Endothelial cell of umbilical vein (primary cell): ENCODE results near the gene PWWP2A. TPM values are rescaled to one million over a fixed set of nuclear protein-coding genes. Genes with fewer than 3 reads are reported as not detected.
"Not testable (repeated sequence)": the region's sequence is repeated elsewhere in the genome, so short reads cannot be mapped to it uniquely, and the experiment has no call there.

Experiments used
- BruUV-seq: library from RNA; stranded (reverse); fragments of 400-500 nt; replicated peaks from 2 replicates; lab custom pipeline; 2021; lab: Mats Ljungman, UMichigan
- CTCF ChIA-PET: fragments of 300-600, 350-600 bp; sonication (Branson Sonifier 250); formaldehyde crosslinking; loops from one replicate; lab custom pipeline; 2021; ENCODE audit warnings: antibody characterized with exemption, inconsistent platforms; lab: Charles Lee
- POLR2A ChIA-PET: fragments of 300-600, 350-600 bp; sonication (Branson Sonifier 250); formaldehyde crosslinking; loops from one replicate; lab custom pipeline; 2021; ENCODE audit warnings: antibody characterized with exemption, inconsistent platforms; lab: Charles Lee
- DNase-seq: peaks from one replicate; pipeline ENCODE4 v3.0.0-alpha.2; 2011; ENCODE audit warnings: low read depth, low spot score
- FAIRE-seq: peaks from 2 replicates; lab custom pipeline; 2011; peaks lifted over from hg19 to GRCh38; lab: Jason Lieb, UNC
- H2AFZ ChIP-seq: 2 replicates; pipeline ENCODE4 v1.6.0; 2012; ENCODE audit warnings: low read depth, low read length, control low read depth, inconsistent platforms
- H3K27ac ChIP-seq: 2 replicates; pipeline ENCODE4 v1.5.1; 2011; ENCODE audit warnings: low read depth, mild to moderate bottlenecking, control low read depth, low read length, moderate library complexity; ENCODE audit not compliant: insufficient read depth
- H3K27me3 ChIP-seq, 2 experiments: 2 replicates each; pipeline versions ENCODE4 v1.6.0 to v1.6.1; 2011; ENCODE audit warnings: low read length in 2 of 2, mixed read lengths in 1 of 2; ENCODE audit not compliant: control insufficient read depth in 2 of 2, insufficient read depth in 2 of 2
- H3K36me3 ChIP-seq, 2 experiments: 2 replicates in 1 of 2; 3 replicates in 1 of 2; pipeline ENCODE4 v1.5.1; 2011; ENCODE audit warnings: low read length in 2 of 2, mild to moderate bottlenecking in 1 of 2, moderate library complexity in 1 of 2; ENCODE audit not compliant: control insufficient read depth in 2 of 2, insufficient read depth in 2 of 2; ENCODE audit errors: extremely low read depth in 1 of 2
- H3K4me1 ChIP-seq: 3 replicates; pipeline ENCODE4 v1.5.1; 2011; ENCODE audit warnings: mild to moderate bottlenecking, low read length; ENCODE audit not compliant: control insufficient read depth, insufficient read depth; ENCODE audit errors: extremely low read depth
- H3K4me2 ChIP-seq: 2 replicates; pipeline ENCODE4 v1.6.1; 2011; ENCODE audit warnings: low read length, control low read depth, mixed read lengths; ENCODE audit not compliant: insufficient read depth
- H3K4me3 ChIP-seq, 3 experiments: fragments of 200-600 bp in 1 of 3; sonication (generic), shearing (Covaris generic) in 1 of 3; replicated peaks in 1 of 3; 2 replicates each; pipeline ENCODE4 v1.5.1; 2011 to 2016; ENCODE audit warnings: control low read depth in 3 of 3, low read length in 3 of 3, mild to moderate bottlenecking in 2 of 3, inconsistent platforms in 1 of 3, low read depth in 1 of 3, moderate library complexity in 1 of 3; ENCODE audit not compliant: insufficient read depth in 1 of 3
- H3K79me2 ChIP-seq: 2 replicates; pipeline ENCODE4 v1.6.0; 2012; ENCODE audit warnings: low read length, inconsistent platforms; ENCODE audit not compliant: control insufficient read depth, insufficient read depth
- H3K9ac ChIP-seq: replicated peaks from 2 replicates; pipeline ENCODE3; 2011; ENCODE audit warnings: low read length, control low read depth; ENCODE audit not compliant: insufficient read depth; ENCODE audit errors: extremely low read depth
- H3K9me1 ChIP-seq: replicated peaks from 3 replicates; pipeline ENCODE4 v1.6.0; 2011; ENCODE audit warnings: mild to moderate bottlenecking, low read length; ENCODE audit not compliant: control insufficient read depth, insufficient read depth; ENCODE audit errors: extremely low read depth
- H3K9me3 ChIP-seq: replicated peaks from 2 replicates; pipeline ENCODE4 v1.5.1; 2012; ENCODE audit warnings: low read length, inconsistent platforms; ENCODE audit not compliant: control insufficient read depth, insufficient read depth
- H4K20me1 ChIP-seq: replicated peaks from 2 replicates; pipeline ENCODE3; 2011; ENCODE audit warnings: mild to moderate bottlenecking, low read length; ENCODE audit not compliant: control insufficient read depth, insufficient read depth; ENCODE audit errors: extremely low read depth
- FOS ChIP-seq: IDR thresholded peaks from 2 replicates; pipeline ENCODE4 v1.6.1; 2011; ENCODE audit warnings: mild to moderate bottlenecking, low read length, moderate library complexity, borderline replicate concordance; ENCODE audit not compliant: insufficient read depth
- GATA2 ChIP-seq: IDR thresholded peaks from 2 replicates; pipeline ENCODE4 v1.7.0; 2011; ENCODE audit warnings: low read depth, mild to moderate bottlenecking, moderate library complexity, mixed read lengths, low read length; ENCODE audit not compliant: insufficient read length, insufficient read depth
- MAX ChIP-seq: IDR thresholded peaks from 2 replicates; pipeline ENCODE4 v1.6.1; 2011; ENCODE audit not compliant: insufficient read depth, insufficient read length
- MYC ChIP-seq: IDR thresholded peaks from one replicate; pipeline ENCODE4 v1.6.1; 2011; ENCODE audit warnings: mild to moderate bottlenecking, low read depth, low read length
- POLR2A ChIP-seq: IDR thresholded peaks from 2 replicates; pipeline ENCODE4 v1.6.1; 2012; ENCODE audit warnings: low read depth, mild to moderate bottlenecking, control low read depth, low read length
- POLR2AphosphoS5 ChIP-seq: IDR thresholded peaks from 2 replicates; pipeline ENCODE4 v1.6.1; 2012; ENCODE audit warnings: low read depth, mild to moderate bottlenecking, control low read depth, low read length, moderate library complexity; ENCODE audit not compliant: insufficient read depth
- dilution Hi-C: fragments of 300-500 bp; cut with MboI; formaldehyde crosslinking; loops from one replicate; pipeline ENCODE4 v1.15.0; 2019; ENCODE audit warnings: low sequenced_read_pairs; ENCODE audit not compliant: extremely low pct_ligation_motif_present
- intact Hi-C: fragments of 100-400 bp; cut with micrococcal nuclease; formaldehyde crosslinking; loops from one replicate; pipeline ENCODE4 v1.10.0; 2022
- polyA plus RNA-seq, 4 experiments: library from polyadenylated mRNA; depleted of rRNA in 3 of 4; stranded (reverse) in 3 of 4; unstranded in 1 of 4; fragments of >200 nt; gene quantifications; 2 replicates each; pipeline versions ENCODE4 v1.2.1 to v1.2.3, GENCODE V29; 2011 to 2012; ENCODE audit warnings: missing spikeins in 1 of 4
- total RNA-seq: library from RNA; stranded (reverse); gene quantifications from 2 replicates; pipeline ENCODE4 v1.2.3, GENCODE V29; 2021

PWWP2A gene
- total and polyA plus RNA-seq, 2 donors (not counting 3 experiments of a cell fraction or from before 2014, with no cell fraction given) = 4.6 to 19.3 TPM

- Histone ChIP-seq H3K9me3 (no peaks in the 10 kb centered on the region), H4K20me1 (no peaks in the 10 kb centered on the region), H3K27ac (peak overlapping the region; percentile 31), H2AFZ (no peak overlapping the region), H3K4me2 (peak overlapping the region; percentile 60), H3K4me3 (no peak overlapping the region), H3K36me3 (no peaks in the 10 kb centered on the region), H3K79me2 (no peaks in the 10 kb centered on the region), H3K27me3 (no peaks in the 10 kb centered on the region), H3K4me1 (peaks cover 23% of the 10 kb centered on the region), H3K9me1 (no peaks in the 10 kb centered on the region), H3K9ac (no peak overlapping the region)
- DNase-seq = peak; percentile 88
- CTCF ChIA-PET = interaction anchor here (0.8 to 3.0 kb wide), 16 partner anchors 8 to 322 kb away, joined by 3 to 35 read pairs (median 4); partner anchors contain the start of gene C1QTNF2
- POLR2A ChIA-PET = interaction anchor here (0.7 to 1.7 kb wide), 2 partner anchors 9 to 347 kb away, joined by 5 to 10 read pairs; partner anchors contain the start of gene SLU7
- peak; percentile 21 for FAIRE-seq
- intact Hi-C loops (loop anchor here (1.0 to 2.0 kb wide), 2 partner anchors 11 to 51 kb away; no protein-coding TSS in a partner anchor), dilution Hi-C loops (no loop called here)
- BruUV-seq = no TSS peak
- TF ChIP-seq GATA2 = peak; percentile 69
- no peak for TF ChIP-seq MAX
- TF ChIP-seq FOS = no peak
- TF ChIP-seq POLR2A = no peak
Measured at GRCh38 chr5:160071916-160072315, 47.3 kb downstream of the PWWP2A start.

GRCh38 chr5:160071516-160071915 is 47.7 kb downstream of the PWWP2A start:
- H2AFZ ChIP-seq = no peak overlapping the region
- no peaks in the 10 kb centered on the region for H3K36me3 ChIP-seq
- intact Hi-C loops (loop anchor here (1.0 to 2.0 kb wide), 2 partner anchors 12 to 51 kb away; no protein-coding TSS in a partner anchor), dilution Hi-C loops (no loop called here)
- no TSS peak for BruUV-seq
- H3K9ac ChIP-seq = no peak overlapping the region
- H3K27ac ChIP-seq = peak overlapping the region; percentile 31
- no peaks in the 10 kb centered on the region for H3K9me1 ChIP-seq
- H3K4me2 ChIP-seq = peak overlapping the region; percentile 60
- H3K9me3 ChIP-seq = no peaks in the 10 kb centered on the region
- no peak overlapping the region for H3K4me3 ChIP-seq
- no peaks in the 10 kb centered on the region for H4K20me1 ChIP-seq
- no peaks in the 10 kb centered on the region for H3K27me3 ChIP-seq
- ChIA-PET POLR2A (interaction anchor here (1.7 kb wide), 1 partner anchor 9 kb away, joined by 5 read pairs; no protein-coding TSS in a partner anchor), CTCF (interaction anchor here (0.8 to 3.0 kb wide), 14 partner anchors 8 to 322 kb away, joined by 3 to 35 read pairs (median 5); no protein-coding TSS in a partner anchor)
- peaks cover 23% of the 10 kb centered on the region for H3K4me1 ChIP-seq
- FAIRE-seq (peak; percentile 79), DNase-seq (no peak)
- no peaks in the 10 kb centered on the region for H3K79me2 ChIP-seq
- no peak for TF ChIP-seq MYC
- TF ChIP-seq POLR2AphosphoS5 = peak; percentile 33
- TF ChIP-seq GATA2 = peak; percentile 98
- TF ChIP-seq FOS = peak; percentile 40

GRCh38 chr5:160069120-160069519 is 50.1 kb downstream of the PWWP2A start:
- H3K9me3 ChIP-seq, H3K27ac ChIP-seq, H3K4me3 ChIP-seq, H3K27me3 ChIP-seq, H3K9ac ChIP-seq, DNase-seq, H3K9me1 ChIP-seq, dilution Hi-C loops, H4K20me1 ChIP-seq, intact Hi-C loops, H3K79me2 ChIP-seq, BruUV-seq, H3K4me2 ChIP-seq, FAIRE-seq, H2AFZ ChIP-seq: not testable (repeated sequence)
- ChIA-PET CTCF (interaction anchor here (0.9 to 2.0 kb wide), 3 partner anchors 12 to 50 kb away, joined by 3 to 7 read pairs (median 4); partner anchors contain the start of gene PWWP2A), POLR2A (interaction anchor here (0.5 to 0.7 kb wide), 2 partner anchors 14 to 173 kb away, joined by 3 to 4 read pairs; no protein-coding TSS in a partner anchor)
- Histone ChIP-seq H3K36me3 (peaks cover 3 to 11% of the 10 kb centered on the region in 2 experiments), H3K4me1 (peaks cover 23% of the 10 kb centered on the region)
